H1 (cell line): ENCODE measurements around the gene CXCL1. TPM values are rescaled to one million over a fixed set of nuclear protein-coding genes. Genes with fewer than 3 reads are reported as not detected.

Experiments used
- KDM5A ChIP-seq: fragments of 200-600 bp; IDR thresholded peaks from 2 replicates; pipeline ENCODE4 v1.7.1; 2012; ENCODE audit warnings: mild to moderate bottlenecking, low read length, inconsistent platforms, mixed read lengths
- polyA plus RNA-seq, 7 experiments: library from polyadenylated mRNA; depleted of rRNA in 3 of 7; stranded (reverse) in 5 of 7; unstranded in 2 of 7; fragments of >200 nt in 5 of 7; fragments of 200-250 nt in 2 of 7; gene quantifications; 1 replicate in 5 of 7; 2 replicates in 1 of 7; 4 replicates in 1 of 7; pipeline versions ENCODE4 v1.2.1 to v1.2.3, GENCODE V29; 2011 to 2013; ENCODE audit warnings: missing spikeins in 2 of 7, mixed read lengths in 2 of 7
- total RNA-seq: library from RNA; stranded (reverse); fragmentation: NEBNext Ultra II Directional; extraction: Animal tissue kit (Norgen Biotek cat#: 25700); gene quantifications from 2 replicates; pipeline ENCODE4 v1.2.1, GENCODE V29; 2021

CXCL1 gene
- total and polyA plus RNA-seq, 2 of the 8 experiments (the other 6 are each of a cell fraction or from before 2014, with no cell fraction given): 0.77 to 0.80 TPM

- TF ChIP-seq KDM5A: no peak
- TF ChIP-seq, all 59 proteins: peak for 0
Observed at GRCh38 chr4:73823760-73824159, 45.4 kb upstream of the CXCL1 start (continued).
